Upper lobe of left lung (tissue), 6 donors: ENCODE results near the gene TRIM29. TPM values are rescaled to one million over a fixed set of nuclear protein-coding genes. Genes with fewer than 3 reads are reported as not detected.

Source experiments
- ATAC-seq, 2 donors: fragments of 200-7000 bp; cut with Tn5 transposase; one replicate each; pipeline ENCODE4 v1.9.1; 2022; ENCODE audit warnings: mild to moderate bottlenecking in 2 of 2, moderate library complexity in 2 of 2; ENCODE audit not compliant: low FRiP score in 2 of 2
- DNase-seq, 2 donors: peaks; one replicate each; pipeline ENCODE4 v3.0.0-alpha.2; 2019 to 2020
- H3K27ac ChIP-seq, 4 donors: fragments of 200-600 bp; sonication (generic); one replicate each; pipeline ENCODE4 v1.5.1; 2016 to 2019
- H3K27me3 ChIP-seq, 4 donors: fragments of 200-600 bp; sonication (generic); one replicate each; pipeline ENCODE4 v1.5.1; 2017 to 2019
- H3K36me3 ChIP-seq, 4 donors: fragments of 200-600 bp; sonication (generic); one replicate each; pipeline ENCODE4 v1.5.1; 2016 to 2019
- H3K4me1 ChIP-seq, 4 donors: fragments of 200-600 bp; sonication (generic); one replicate each; pipeline ENCODE4 v1.5.1; 2018 to 2019
- H3K4me3 ChIP-seq, 4 donors: fragments of 200-600 bp; sonication (generic); one replicate each; pipeline ENCODE4 v1.5.1; 2017 to 2019; ENCODE audit warnings: mild to moderate bottlenecking in 2 of 4, moderate library complexity in 1 of 4
- H3K9me3 ChIP-seq, 4 donors: fragments of 200-600 bp; sonication (generic); one replicate each; pipeline ENCODE4 v1.5.1; 2018 to 2019
- CTCF ChIP-seq, 6 experiments: fragments of 450-650 bp in 4 of 6; fragments of 200-600 bp in 2 of 6; sonication (generic) in 2 of 6; IDR thresholded peaks; one replicate each; pipeline ENCODE4 v1.5.1; 2016 to 2019; ENCODE audit warnings: antibody characterized with exemption in 6 of 6
- EP300 ChIP-seq, 4 donors: sonication (generic); formaldehyde crosslinking; IDR thresholded peaks; one replicate each; pipeline ENCODE4 v1.5.1; 2017; ENCODE audit warnings: antibody characterized with exemption in 4 of 4, control low read depth in 2 of 4
- POLR2A ChIP-seq, 4 donors: fragments of 450-650 bp; IDR thresholded peaks; one replicate each; pipeline ENCODE4 v1.5.1; 2016 to 2017; ENCODE audit warnings: antibody characterized with exemption in 4 of 4, mild to moderate bottlenecking in 2 of 4
- POLR2AphosphoS5 ChIP-seq, 2 donors: sonication (generic); formaldehyde crosslinking; IDR thresholded peaks; one replicate each; pipeline ENCODE4 v1.5.1; 2017; ENCODE audit warnings: antibody characterized with exemption in 2 of 2
- WGBS, 2 donors: methylation state at CpG; one replicate each; pipeline ENCODE4 v1.1.5; 2017 to 2018; 5-methylcytosine and 5-hydroxymethylcytosine counted together
- total RNA-seq, 6 donors: library from RNA; depleted of rRNA in 4 of 6; stranded (reverse); fragments of >200 nt in 4 of 6; gene quantifications; one replicate each; pipeline versions ENCODE4 v1.1.0 to v1.2.1, GENCODE V29; 2016 to 2021
- donor health status: DM: no; HTN: no; CAD: no; lungs with moderate emphysema.
- donor health status: DM: no; HTN: yes; CAD: no; lungs with severe emphysema.

Gene TRIM29
- total RNA-seq, 6 donors from 2014 or later: 2.3 to 36.7 (median 8.4) TPM

GRCh38 chr11:120178561-120179056 is 40.7 kb upstream of the TRIM29 start:
- 84 to 88% methylated on average over 5 of the region's 5 CpGs for WGBS, 2 donors
- Histone ChIP-seq H3K4me1 (no peaks in the 10 kb centered on the region), H3K36me3 (no peaks in the 10 kb centered on the region), H3K9me3 (no peaks in the 10 kb centered on the region), H3K4me3 (no peak overlapping the region), H3K27ac (no peak overlapping the region), H3K27me3 (no peaks in the 10 kb centered on the region)
- peak in 1 of 2 donors; percentile 8 for ATAC-seq
- TF ChIP-seq EP300 (IDR thresholded peaks at IDR 0.05) (no peak), CTCF (IDR thresholded peaks at IDR 0.05) (no peak), POLR2AphosphoS5 (IDR thresholded peaks at IDR 0.05) (no peak)
- no peak for DNase-seq

DNA sequence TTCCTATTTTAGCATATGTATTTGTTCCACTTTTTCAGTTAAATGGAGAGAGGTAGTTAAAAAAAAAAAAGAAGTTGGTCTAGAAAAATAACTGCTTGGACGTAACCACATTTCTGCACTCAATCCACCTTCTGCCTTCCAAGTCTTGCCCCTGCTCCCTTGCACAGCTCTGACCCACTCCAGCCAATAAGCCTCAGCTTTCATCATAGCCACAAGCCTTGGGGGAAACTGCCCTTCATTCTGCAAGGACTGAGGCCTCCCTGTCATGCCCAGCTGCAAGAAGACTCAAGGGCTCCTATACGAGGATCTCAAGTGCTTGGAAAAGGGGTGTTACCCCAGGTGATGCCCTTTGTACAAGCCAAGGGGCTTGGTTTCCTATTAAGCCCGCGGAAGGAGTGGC is 37.0 kb upstream of the TRIM29 start:
- DNase-seq (no peak), ATAC-seq (no peak)
- Histone ChIP-seq H3K4me3 (no peak overlapping the region), H3K9me3 (no peaks in the 10 kb centered on the region), H3K4me1 (peaks cover 1 to 3% (median 1%) of the 10 kb centered on the region in 4 donors), H3K27ac (no peak overlapping the region), H3K27me3 (peaks cover 0 to 9% (median 0%) of the 10 kb centered on the region in 4 donors), H3K36me3 (no peaks in the 10 kb centered on the region)
- WGBS, 2 donors: 64 to 69% methylated on average over 4 of the region's 4 CpGs
- TF ChIP-seq POLR2AphosphoS5 (IDR thresholded peaks at IDR 0.05) (no peak), CTCF (IDR thresholded peaks at IDR 0.05) (no peak), POLR2A (IDR thresholded peaks at IDR 0.05) (no peak), EP300 (IDR thresholded peaks at IDR 0.05) (no peak)

DNA sequence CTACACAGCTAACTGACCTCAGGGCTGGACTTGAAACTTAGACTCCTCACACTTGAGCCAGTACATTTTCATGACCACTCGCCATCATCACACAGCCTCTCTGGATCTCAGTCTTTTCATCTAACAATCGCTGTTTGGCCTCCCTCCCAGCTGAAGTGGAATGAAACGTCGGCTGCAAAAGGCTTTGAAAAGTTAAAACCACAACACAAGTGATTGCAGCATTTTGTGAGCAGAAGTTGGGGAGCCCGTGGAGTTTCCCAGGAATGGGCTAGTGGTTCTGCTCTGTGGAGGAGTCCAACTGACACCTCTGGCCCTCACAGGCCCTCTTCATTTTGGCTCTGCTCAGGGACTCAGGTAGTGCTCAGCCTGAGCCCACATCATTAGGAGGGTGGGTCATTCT is 35.9 kb upstream of the TRIM29 start:
- H3K4me1 ChIP-seq: peaks cover 10 to 13% (median 12%) of the 10 kb centered on the region in 4 donors
- H3K4me3 ChIP-seq: no peak overlapping the region
- H3K36me3 ChIP-seq: no peaks in the 10 kb centered on the region
- H3K9me3 ChIP-seq: no peaks in the 10 kb centered on the region
- DNase-seq (no peak), ATAC-seq (no peak)
- 46 to 48% methylated on average over 4 to 5 of the region's 5 CpGs for WGBS, 2 donors
- peaks cover 0 to 14% (median 1%) of the 10 kb centered on the region in 4 donors for H3K27me3 ChIP-seq
- TF ChIP-seq CTCF (IDR thresholded peaks at IDR 0.05) (no peak), POLR2AphosphoS5 (IDR thresholded peaks at IDR 0.05) (no peak), POLR2A (IDR thresholded peaks at IDR 0.05) (no peak), EP300 (IDR thresholded peaks at IDR 0.05) (no peak)
- H3K27ac ChIP-seq: no peak overlapping the region

- Histone ChIP-seq H3K4me1 (peaks cover 11 to 19% (median 18%) of the 10 kb centered on the region in 4 donors), H3K36me3 (no peaks in the 10 kb centered on the region), H3K4me3 (no peak overlapping the region), H3K27me3 (peaks cover 0 to 14% (median 4%) of the 10 kb centered on the region in 4 donors), H3K9me3 (no peaks in the 10 kb centered on the region), H3K27ac (no peak overlapping the region)
- DNase-seq (no peak), ATAC-seq (no peak)
- TF ChIP-seq CTCF (IDR thresholded peaks at IDR 0.05) (no peak), EP300 (IDR thresholded peaks at IDR 0.05) (no peak), POLR2AphosphoS5 (IDR thresholded peaks at IDR 0.05) (no peak), POLR2A (IDR thresholded peaks at IDR 0.05) (no peak)
- 78 to 84% methylated on average over 10 to 11 of the region's 11 CpGs for WGBS, 2 donors
Observed at GRCh38 chr11:120173019-120173705, 35.2 kb upstream of the TRIM29 start.
